ENCODE measurements around the gene BPIFB6.

Gene BPIFB6, protein sequence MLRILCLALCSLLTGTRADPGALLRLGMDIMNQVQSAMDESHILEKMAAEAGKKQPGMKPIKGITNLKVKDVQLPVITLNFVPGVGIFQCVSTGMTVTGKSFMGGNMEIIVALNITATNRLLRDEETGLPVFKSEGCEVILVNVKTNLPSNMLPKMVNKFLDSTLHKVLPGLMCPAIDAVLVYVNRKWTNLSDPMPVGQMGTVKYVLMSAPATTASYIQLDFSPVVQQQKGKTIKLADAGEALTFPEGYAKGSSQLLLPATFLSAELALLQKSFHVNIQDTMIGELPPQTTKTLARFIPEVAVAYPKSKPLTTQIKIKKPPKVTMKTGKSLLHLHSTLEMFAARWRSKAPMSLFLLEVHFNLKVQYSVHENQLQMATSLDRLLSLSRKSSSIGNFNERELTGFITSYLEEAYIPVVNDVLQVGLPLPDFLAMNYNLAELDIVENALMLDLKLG

DNA sequence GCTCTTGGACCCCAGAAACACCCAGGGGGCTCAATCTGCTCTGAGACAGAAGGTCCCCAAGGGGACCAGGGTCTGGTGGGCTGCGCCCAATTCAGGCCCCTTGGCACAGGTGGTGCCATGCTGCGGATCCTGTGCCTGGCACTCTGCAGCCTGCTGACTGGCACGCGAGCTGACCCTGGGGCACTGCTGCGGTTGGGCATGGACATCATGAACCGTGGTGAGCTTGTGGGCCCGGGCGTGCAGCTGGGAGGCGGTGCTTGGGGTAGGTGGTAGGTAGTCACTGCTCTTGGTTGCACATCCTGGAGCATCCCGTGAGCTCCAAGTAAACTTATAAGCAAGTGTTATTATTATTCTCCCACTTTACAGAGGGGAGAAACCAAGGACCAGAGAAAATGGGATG lies at the start of gene BPIFB6:
BPIFB6 (plus strand) TSS at position 118 of the 400 bp plus-strand sequence; CDS start at position 118, 0 bp downstream.
- DNase-seq (ENCODE audit: low spot score) (no peak), FAIRE-seq (no peak)

GRCh38 chr20:32982617-32983458 lies 48.6 kb upstream of the BPIFB6 start:
- FAIRE-seq (no peak), DNase-seq (ENCODE audit: low spot score) (no peak)

GRCh38 chr20:32983459-32984112 lies 47.9 kb upstream of the BPIFB6 start:
- DNase-seq (ENCODE audit: low spot score) (no peak), FAIRE-seq (no peak)

DNA sequence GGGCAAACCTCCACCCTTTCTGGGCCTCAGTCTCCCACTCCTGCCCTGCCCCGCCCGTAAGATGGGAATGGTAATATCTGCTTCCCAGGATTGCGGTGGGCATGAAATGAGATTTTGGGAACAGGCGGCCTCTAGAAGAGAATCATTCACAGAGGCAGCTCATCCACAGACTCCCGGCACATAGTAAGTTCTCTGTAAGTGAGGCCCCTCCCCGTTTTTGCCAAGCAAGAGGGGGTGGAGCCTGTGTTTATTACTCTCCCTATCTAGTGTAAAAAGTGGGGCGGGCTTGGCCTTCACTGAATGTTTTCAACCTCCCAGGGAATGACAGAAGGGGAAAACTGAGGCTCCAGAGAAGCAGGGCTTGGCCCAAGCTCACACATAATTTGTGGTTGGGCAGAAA lies 47.3 kb upstream of the BPIFB6 start:
- FAIRE-seq (no peak), DNase-seq (ENCODE audit: low spot score) (no peak)

DNA sequence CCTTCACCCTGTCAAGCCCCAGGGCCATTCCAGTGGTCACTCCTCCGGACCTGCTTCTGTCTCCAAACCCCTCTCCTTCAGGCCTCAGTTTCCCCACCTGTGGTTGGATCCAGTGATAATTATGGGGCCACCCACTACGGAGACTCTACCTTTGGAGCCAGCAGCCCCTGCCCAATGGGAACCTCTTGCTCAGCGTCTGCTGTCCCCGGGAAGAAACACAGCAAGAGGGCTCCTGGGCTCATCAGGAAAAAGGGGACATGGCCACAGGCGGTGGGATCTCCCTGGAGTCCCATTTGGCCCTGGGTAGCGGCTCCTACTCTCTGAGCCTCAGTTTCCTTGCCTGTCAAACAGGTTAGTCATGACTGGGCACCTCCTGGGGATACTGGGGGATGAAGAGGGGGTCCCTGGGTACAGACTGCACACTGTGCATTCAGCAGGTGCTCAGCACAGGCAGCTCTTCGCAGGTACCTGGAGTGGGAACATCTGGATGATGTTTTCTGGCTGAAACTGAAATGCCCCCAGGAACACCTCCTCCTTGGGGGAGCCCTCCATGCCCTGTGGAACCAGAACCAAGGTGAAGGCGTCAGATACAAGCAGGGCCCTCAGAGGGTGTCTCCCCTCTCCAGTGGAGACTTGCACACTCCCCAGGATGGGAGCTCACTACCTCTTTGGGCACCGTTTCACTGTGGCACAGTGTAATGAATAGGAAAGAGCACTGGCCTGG lies 46.7 kb upstream of the BPIFB6 start:
- no peak for FAIRE-seq
- no peak for DNase-seq (ENCODE audit: low spot score)

DNA sequence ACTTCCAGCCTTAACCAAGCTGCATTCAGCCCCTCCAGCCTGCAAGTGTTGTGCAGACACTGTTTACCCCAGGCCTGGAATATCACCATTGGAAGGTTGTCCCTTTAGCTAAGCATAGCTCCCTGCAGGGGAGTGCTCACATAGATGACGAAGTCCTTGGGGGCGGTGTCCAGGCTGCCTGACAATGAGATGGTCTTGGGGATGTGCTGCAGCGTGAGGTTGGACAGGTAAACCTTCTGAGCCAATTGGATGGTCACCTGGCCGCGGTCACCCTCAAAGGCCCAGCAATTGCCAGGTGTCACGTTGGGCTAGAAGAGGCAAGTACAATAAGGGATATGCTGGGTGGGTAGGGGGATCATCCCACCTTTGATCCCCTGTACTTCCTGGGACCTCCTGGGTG lies 45.9 kb upstream of the BPIFB6 start:
- peak; percentile 77 for FAIRE-seq
- DNase-seq (ENCODE audit: low spot score), result no peak

GRCh38 chr20:32986331-32986966 lies 45.0 kb upstream of the BPIFB6 start:
- DNase-seq (ENCODE audit: low spot score) (no peak), FAIRE-seq (no peak)

DNA sequence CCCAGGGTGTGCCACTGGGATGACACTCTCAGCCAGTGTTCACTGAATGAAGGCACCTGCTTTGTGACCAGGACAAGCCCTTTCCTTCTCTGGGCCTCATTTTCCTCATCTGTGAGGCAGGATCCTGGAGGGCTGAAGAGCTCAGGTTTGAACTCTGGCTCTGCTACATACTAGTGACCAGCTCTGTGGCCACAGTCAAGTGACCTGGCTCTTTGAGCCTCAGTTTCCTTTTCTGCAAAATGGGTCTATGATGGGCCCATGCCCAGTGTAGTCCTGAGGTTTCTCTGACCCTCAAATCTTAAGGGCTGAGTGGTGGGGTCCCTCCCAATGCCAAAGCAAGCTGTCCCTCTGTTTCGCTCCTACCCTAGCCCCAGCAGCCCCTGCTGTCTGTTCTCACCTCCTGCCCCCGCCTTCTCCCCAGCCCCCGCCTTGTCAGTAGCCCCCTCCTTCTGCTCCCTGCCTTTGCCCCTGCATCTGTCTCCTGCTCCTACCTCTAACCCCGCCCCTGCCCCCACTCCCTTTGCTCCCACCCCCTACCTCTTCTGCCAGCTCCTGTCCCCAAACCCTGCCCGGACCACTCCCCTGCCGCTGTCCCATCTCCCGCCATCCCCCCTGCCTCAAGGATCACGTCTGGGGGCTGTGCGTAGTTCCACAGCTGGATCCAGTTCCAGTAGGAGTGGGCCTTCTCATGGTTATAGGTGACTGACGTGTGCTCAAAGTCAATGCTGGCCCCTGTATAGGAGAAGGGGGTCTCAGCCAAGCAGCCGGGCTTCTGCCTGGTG lies 44.2 kb upstream of the BPIFB6 start:
- FAIRE-seq, result no peak
- no peak for DNase-seq (ENCODE audit: low spot score)

- no peak for FAIRE-seq
- DNase-seq (ENCODE audit: low spot score), result no peak
These were observed 43.4 kb upstream of the BPIFB6 start for GRCh38 chr20:32988008-32988407.

DNA sequence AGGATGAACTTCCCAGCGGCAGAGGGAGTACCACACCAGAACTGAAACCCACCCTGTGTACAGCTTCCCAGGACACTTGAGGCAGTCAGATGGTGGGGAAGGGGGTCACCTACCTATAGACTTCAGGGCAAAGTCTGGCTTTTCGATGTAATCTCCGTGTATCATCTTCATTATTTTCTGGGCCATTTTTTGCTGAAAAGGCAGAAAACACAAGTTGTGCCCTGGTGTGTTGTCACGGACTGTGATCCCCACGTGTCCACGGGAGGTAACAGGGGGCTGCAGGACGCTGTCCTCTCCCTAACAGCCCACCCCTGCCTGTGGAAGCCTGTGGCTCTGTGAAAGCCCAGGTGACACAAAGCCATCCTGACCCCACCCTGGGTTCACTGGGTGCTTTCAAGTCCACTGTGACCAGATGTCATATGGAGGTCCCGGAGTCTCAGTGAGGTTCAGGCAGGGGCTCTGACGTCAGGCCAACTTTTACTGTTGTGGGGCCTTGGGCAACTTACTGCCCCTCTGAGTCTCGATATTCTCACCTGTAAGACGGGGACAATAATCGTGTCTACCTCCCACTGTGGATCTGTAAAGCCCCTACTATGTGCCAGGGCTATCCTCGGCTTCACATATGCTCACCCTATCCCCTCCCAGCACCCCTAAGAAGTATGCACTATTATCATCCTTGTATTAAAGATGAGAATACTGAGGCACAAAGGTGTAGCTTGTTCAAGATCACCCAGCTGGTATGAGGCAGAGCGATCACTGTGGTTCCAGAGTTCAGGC lies 41.8 kb upstream of the BPIFB6 start:
- no peak for DNase-seq (ENCODE audit: low spot score)
- no peak for FAIRE-seq

DNA sequence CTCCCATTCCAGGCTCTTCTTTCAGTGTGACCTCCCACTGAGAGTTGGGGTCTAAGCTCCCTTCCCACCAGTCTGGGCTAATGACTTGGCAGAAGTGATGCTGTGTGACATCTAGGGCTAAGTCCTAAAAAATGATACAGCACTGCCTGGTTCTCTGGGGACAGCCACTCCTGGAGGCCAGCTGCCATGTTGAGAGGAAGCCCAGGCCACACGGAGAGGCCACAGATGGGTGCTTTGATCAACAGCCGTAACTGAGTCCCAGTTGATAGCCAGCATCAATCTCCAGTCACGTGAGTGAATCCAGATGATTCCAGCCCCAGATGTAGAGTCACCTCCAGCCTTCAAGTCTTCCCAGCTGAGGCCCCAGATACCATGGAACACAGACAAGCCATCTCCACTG lies 41.0 kb upstream of the BPIFB6 start:
- FAIRE-seq (no peak), DNase-seq (ENCODE audit: low spot score) (no peak)

- DNase-seq (ENCODE audit: low spot score) (no peak), FAIRE-seq (no peak)
These were observed 40.1 kb upstream of the BPIFB6 start for GRCh38 chr20:32991383-32991782.

DNA sequence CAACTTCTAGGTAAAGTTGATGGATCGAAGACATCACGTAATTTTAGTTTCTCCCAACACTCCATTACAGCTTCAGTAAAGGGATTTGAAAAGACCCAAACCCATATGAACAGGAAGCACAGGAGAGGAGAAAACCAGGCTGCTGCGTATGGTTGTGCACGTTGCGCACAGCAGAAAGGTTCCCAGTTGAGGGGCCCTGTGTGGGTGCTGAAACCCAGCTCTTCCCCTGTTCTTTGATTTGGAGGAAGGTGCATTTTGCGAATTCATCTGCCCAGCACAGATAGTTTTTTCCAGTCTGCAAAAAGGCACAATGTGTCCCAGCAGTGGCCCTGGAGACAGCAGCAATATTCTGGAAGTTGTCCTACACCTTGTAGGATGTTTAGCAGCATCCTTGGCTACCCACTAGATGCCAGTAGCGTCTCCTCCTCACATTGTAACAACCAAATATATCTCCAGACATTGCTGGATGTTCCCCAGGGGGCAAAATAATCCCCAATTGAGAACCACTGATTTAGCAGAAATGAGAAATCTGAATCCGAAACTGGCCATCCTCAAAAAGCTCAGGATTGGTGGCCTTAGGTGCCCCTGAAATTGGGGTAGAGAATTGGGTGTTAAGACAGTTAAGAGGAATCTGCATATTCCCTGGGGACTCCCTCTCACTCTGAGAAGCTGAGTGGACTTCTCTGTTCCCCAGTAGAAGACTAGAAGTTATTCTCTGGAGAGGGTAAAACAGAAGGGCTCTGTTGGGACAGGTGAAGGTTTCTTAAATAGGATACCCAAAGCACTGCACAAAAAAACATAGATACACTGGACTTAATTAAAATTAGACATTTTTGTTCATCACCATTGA lies 39.4 kb upstream of the BPIFB6 start:
- no peak for DNase-seq (ENCODE audit: low spot score)
- FAIRE-seq, result no peak

DNA sequence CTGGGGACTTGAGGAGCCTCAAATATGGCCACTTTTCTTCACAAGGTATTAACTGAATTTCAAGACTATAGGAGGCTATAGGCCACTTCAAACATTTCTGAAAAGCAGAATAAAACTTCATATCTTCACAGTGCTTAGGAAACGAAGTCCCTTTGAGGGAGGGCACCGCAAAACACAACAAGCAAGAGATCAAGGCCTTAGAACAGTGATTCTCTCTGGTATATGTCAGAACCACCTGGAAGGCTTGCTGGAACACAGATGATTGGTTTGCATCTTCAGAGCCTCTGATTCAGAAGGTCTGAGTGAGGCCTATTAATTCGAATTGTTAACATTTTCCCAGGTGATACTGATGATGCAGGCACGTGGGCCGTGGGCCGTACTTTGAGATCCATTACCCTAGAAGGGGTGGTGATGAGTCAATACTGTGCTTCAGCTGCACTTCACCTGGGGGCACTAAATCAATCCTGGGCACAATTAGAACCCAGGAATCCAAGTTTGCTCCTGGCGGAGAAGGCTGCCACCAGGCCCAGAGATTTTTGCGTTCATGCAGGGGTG lies 37.9 kb upstream of the BPIFB6 start:
- DNase-seq (ENCODE audit: low spot score), result no peak
- no peak for FAIRE-seq

DNA sequence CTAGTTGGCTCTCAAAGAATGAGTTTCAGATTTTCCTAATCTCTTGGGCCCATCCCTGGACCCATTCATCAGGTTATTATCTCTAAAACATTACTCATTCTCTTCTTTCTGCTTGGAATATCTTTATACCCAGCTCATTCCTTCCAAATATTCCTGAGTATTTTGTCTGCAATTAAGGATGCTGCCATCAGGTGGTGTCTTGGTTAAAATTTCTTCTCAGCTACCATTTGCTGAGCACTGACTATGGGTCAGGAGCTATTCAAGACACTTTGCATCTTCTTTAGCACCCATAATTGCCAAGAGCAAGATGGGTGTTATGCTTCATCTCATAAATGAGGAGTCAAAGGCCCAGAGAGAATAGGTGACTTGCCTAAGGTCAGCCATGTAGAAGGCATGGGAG lies 35.6 kb upstream of the BPIFB6 start:
- FAIRE-seq, result no peak

GRCh38 chr20:32997431-32997830 lies 34.0 kb upstream of the BPIFB6 start:
- DNase-seq (ENCODE audit: low spot score) (no peak), FAIRE-seq (no peak)

More for the DNA sequence above, 35.6 kb upstream of the BPIFB6 start:
- no peak for DNase-seq (ENCODE audit: low spot score)

- FAIRE-seq (no peak), DNase-seq (ENCODE audit: low spot score) (no peak)
These were observed 31.7 kb upstream of the BPIFB6 start for GRCh38 chr20:32999603-33000250.
